ENCODE data around the gene CACNA2D4. TPM values are rescaled to one million over a fixed set of nuclear protein-coding genes. Genes with fewer than 3 reads are reported as not detected.

Gene CACNA2D4
- total and polyA plus RNA-seq, 2 of the 13 experiments (the other 11 are each of a cell fraction or from before 2014, with no cell fraction given): 14.2 to 136 TPM

GRCh38 chr12:1906579-1906978 lies 11.9 kb downstream of the CACNA2D4 start:
- POLR2A ChIA-PET: no interaction called here
- no peak for TF ChIP-seq ZNF577 (CRISPR knock-in tag; IDR thresholded peaks at IDR 0.05; ENCODE audit: borderline replicate concordance, low read depth)
- DNase-seq (ENCODE audit: low spot score) (no peak), FAIRE-seq (no peak), ATAC-seq (no peak)
- Histone ChIP-seq H2AFZ (ENCODE audit: low read length) (no peak overlapping the region), H3K27me3 (ENCODE audit: control insufficient read depth in 1 of 2, insufficient read depth in 2 of 2, low read length in 2 of 2) (peaks cover 0 to 3% of the 10 kb centered on the region in 2 experiments; a peak in 1 of 5 replicates), H3K4me3 (replicated peaks in 1 of 3; ENCODE audit: insufficient read depth in 1 of 3, low read depth in 2 of 3, low read length in 3 of 3) (no peak overlapping the region), H3K36me3 (replicated peaks in 1 of 2; ENCODE audit: control insufficient read depth in 1 of 2, insufficient read depth in 2 of 2, low read length in 2 of 2) (no peaks in the 10 kb centered on the region), H3K4me1 (ENCODE audit: insufficient read depth, low read length) (no peaks in the 10 kb centered on the region), H4K20me1 (ENCODE audit: insufficient read depth, low read length) (no peaks in the 10 kb centered on the region), H3K79me2 (ENCODE audit: insufficient read depth, low read length) (no peaks in the 10 kb centered on the region), H3K27ac (ENCODE audit: extremely low read length, insufficient read depth, low read length) (no peak overlapping the region), H3K9ac (ENCODE audit: insufficient read depth, low read depth, low read length) (no peak overlapping the region), H3K9me3 (ENCODE audit: low read length) (peaks cover 16% of the 10 kb centered on the region), H3K4me2 (ENCODE audit: low read depth, low read length) (no peak overlapping the region)
- 4% methylated on average over 3 of the region's 3 CpGs for WGBS (ENCODE audit: low lambda C conversion rate)
- BruUV-seq (replicated peaks): no TSS peak
- intact Hi-C loops (cut with micrococcal nuclease; ENCODE audit: unreplicated experiment): no loop called here
- in situ Hi-C loops (cut with HindIII; ENCODE audit: extremely low pct_ligation_motif_present, low pct_unique_long_range_greater_than_20kb): no loop called here
- CTCF ChIA-PET (ENCODE audit: low intra/inter-chr PET ratio, low total read pairs): no interaction called here

DNA sequence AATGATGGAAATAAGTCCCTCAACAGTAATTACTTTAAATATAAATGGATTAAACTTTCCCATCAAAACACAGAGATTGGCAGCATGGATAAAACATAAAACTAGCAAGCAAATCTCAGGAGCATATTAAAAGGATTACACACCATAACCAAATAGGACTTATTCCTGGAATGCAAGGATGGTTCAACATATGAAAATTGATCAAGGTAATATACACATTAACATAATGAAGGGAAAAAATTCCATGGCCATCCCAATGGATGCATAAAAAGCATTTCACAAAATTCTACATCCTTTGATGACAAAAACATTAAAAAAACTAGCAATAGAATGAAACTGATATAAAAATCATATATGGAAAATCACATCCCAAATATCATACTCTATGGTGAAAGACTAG lies 13.6 kb downstream of the CACNA2D4 start:
- Histone ChIP-seq H3K27me3 (ENCODE audit: control insufficient read depth in 1 of 2, insufficient read depth in 2 of 2, low read length in 2 of 2) (peaks cover 0 to 3% of the 10 kb centered on the region in 2 experiments; a peak in 1 of 5 replicates), H3K9me3 (ENCODE audit: low read length) (peaks cover 16% of the 10 kb centered on the region), H3K36me3 (replicated peaks in 1 of 2; ENCODE audit: control insufficient read depth in 1 of 2, insufficient read depth in 2 of 2, low read length in 2 of 2) (no peaks in the 10 kb centered on the region), H4K20me1 (ENCODE audit: insufficient read depth, low read length) (no peaks in the 10 kb centered on the region), H3K4me3 (replicated peaks in 1 of 3; ENCODE audit: insufficient read depth in 1 of 3, low read depth in 2 of 3, low read length in 3 of 3) (no peak overlapping the region), H3K27ac (ENCODE audit: extremely low read length, insufficient read depth, low read length) (no peak overlapping the region), H3K9ac (ENCODE audit: insufficient read depth, low read depth, low read length) (no peak overlapping the region), H3K4me1 (ENCODE audit: insufficient read depth, low read length) (no peaks in the 10 kb centered on the region), H2AFZ (ENCODE audit: low read length) (no peak overlapping the region), H3K4me2 (ENCODE audit: low read depth, low read length) (no peak overlapping the region), H3K79me2 (ENCODE audit: insufficient read depth, low read length) (no peaks in the 10 kb centered on the region)
- no TSS peak for BruUV-seq (replicated peaks)
- TF ChIP-seq, protein P1, sequence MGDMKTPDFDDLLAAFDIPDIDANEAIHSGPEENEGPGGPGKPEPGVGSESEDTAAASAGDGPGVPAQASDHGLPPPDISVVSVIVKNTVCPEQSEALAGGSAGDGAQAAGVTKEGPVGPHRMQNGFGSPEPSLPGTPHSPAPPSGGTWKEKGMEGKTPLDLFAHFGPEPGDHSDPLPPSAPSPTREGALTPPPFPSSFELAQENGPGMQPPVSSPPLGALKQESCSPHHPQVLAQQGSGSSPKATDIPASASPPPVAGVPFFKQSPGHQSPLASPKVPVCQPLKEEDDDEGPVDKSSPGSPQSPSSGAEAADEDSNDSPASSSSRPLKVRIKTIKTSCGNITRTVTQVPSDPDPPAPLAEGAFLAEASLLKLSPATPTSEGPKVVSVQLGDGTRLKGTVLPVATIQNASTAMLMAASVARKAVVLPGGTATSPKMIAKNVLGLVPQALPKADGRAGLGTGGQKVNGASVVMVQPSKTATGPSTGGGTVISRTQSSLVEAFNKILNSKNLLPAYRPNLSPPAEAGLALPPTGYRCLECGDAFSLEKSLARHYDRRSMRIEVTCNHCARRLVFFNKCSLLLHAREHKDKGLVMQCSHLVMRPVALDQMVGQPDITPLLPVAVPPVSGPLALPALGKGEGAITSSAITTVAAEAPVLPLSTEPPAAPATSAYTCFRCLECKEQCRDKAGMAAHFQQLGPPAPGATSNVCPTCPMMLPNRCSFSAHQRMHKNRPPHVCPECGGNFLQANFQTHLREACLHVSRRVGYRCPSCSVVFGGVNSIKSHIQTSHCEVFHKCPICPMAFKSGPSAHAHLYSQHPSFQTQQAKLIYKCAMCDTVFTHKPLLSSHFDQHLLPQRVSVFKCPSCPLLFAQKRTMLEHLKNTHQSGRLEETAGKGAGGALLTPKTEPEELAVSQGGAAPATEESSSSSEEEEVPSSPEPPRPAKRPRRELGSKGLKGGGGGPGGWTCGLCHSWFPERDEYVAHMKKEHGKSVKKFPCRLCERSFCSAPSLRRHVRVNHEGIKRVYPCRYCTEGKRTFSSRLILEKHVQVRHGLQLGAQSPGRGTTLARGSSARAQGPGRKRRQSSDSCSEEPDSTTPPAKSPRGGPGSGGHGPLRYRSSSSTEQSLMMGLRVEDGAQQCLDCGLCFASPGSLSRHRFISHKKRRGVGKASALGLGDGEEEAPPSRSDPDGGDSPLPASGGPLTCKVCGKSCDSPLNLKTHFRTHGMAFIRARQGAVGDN (CRISPR knock-in tag; IDR thresholded peaks at IDR 0.05): no peak
- no peak for TF ChIP-seq ETV6 (CRISPR knock-in tag; conservative IDR thresholded peaks at IDR 0.05)
- TF ChIP-seq SALL1 (CRISPR knock-in tag; IDR thresholded peaks at IDR 0.05): no peak
- no peak for TF ChIP-seq MXD4 (CRISPR knock-in tag; IDR thresholded peaks at IDR 0.05)
- no peak for TF ChIP-seq SAFB2 (CRISPR knock-in tag; IDR thresholded peaks at IDR 0.05; ENCODE audit: borderline replicate concordance, low read depth)
- no peak for TF ChIP-seq ZSCAN29 (CRISPR knock-in tag; conservative IDR thresholded peaks at IDR 0.05)
- DNase-seq (ENCODE audit: low spot score) (no peak), FAIRE-seq (no peak), ATAC-seq (no peak)
- intact Hi-C loops (cut with micrococcal nuclease; ENCODE audit: unreplicated experiment): no loop called here
- ChIA-PET CTCF (ENCODE audit: low intra/inter-chr PET ratio, low total read pairs) (no interaction called here), POLR2A (no interaction called here)
- in situ Hi-C loops (cut with HindIII; ENCODE audit: extremely low pct_ligation_motif_present, low pct_unique_long_range_greater_than_20kb): no loop called here
